CD4-positive, alpha-beta T cell treated with Interleukin-15 for 4 hours (primary cell): ENCODE measurements around the gene TIAM1.
A peak's percentile ranks its signal among the peaks of the same experiment; 100 is the strongest.

ENCODE experiments used
- DNase-seq: peaks from one replicate; pipeline ENCODE4 v3.0.0-alpha.2; 2020; ENCODE audit warnings: low spot score

TIAM1 gene

GRCh38 chr21:31203431-31204054 is 140.5 kb downstream of the TIAM1 start:
- no peak for DNase-seq

DNA sequence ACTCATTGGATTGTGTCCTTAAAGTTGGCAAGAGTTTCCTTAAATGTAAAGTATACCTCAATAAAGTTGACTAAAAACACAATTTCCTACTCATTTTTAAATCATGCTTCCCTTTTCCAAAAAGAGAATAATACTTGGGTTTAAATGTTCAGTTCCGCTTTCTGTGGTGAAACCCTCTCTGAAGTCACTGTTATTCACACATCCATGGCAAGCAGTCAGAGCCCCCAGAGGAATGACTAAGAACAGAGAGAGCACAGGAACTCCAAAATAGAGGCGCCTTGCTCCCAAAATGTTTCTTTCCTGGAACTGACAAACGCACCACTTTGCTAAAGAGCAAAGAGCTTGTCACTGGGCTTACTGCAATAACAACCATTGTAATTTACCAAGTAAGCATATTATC is 142.5 kb downstream of the TIAM1 start:
- no peak for DNase-seq

DNA sequence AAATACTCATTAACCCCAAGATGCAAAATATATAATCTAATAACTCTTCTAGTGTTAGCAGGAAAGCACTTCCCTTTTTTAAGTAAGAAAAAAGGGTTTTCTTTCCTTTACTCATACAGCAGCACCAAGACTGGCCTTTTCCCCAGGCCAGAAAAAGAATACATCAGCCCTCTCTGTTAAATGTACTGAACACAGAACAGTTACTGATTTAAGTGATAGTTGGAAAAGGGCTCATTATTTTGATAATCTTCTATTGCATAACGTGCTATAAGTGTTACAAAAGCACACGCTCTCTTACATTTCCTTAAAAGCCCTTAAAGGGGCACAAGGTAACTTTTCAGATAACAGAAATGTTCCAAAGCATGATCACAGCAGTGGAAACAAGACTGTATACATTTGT is 142.9 kb downstream of the TIAM1 start:
- DNase-seq: no peak

DNA sequence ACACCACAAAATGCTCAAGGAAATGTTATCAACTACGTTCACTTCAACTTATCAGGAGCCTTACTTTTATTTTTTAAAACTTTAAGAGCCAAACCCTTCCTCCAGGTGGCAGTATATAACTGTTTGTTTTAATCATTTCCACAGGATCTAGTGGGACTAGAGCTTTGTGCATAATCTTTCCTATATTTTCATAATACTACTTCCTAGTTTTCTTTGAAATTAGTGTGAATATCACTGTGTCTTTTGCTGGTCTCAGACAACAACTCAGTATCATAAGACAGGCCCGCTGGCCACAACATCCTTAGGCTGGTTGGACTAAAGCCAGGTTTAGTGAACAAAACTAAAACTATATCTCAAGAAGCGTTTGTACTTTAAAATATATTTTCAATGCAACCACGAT is 145.5 kb downstream of the TIAM1 start:
- peak; percentile 58 for DNase-seq

DNA sequence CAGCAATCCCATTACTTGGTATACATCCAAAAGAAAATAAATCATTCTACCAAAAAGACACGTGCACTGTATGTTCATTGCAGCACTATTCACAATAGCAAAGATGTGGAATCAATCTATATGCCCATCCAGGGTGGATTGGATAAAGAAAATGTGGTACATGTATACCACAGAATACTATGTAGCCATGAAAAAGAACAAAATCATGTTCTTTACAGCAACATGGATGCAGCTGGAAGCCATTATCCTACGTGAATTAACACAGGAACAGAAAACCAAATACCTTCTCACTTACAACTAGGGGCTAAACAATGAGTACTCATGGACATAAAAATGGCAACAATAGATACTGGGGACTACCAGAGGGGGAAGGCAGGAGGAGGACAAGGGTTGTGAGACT is 147.3 kb downstream of the TIAM1 start:
- DNase-seq: no peak

DNA sequence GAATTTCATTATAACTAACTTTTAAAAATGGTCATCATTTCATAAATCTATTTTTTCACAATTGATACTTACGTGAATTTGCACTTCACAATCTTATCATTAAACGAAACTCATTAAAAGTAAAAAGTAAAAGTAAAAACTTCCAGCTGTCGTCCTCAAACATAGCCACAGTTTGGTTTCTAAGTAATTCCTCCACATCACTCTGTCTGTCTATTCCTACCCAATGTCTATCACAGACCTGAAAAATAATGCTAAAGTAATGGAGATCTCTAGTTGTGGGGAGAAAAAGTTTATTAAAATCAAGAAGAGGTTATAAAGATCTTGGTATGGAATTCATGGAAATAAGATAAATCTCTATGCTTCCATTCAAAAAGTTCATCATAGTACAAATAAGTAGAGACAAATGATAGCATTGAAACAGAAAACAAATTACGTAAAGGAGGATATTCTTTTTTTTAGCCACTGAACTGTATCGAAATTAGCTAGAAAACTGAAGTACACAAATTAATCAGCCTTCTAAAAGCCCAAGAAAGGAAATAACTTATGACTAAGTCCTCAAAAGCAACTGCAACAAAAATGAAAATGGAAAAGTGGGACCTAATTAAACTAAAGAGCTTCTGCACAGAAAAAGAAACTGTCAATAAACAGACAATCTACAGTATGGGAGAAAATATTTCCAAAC is 148.6 kb downstream of the TIAM1 start:
- no peak for DNase-seq

- no peak for DNase-seq
Measured at GRCh38 chr21:31194510-31195293, 149.4 kb downstream of the TIAM1 start.

- DNase-seq: no peak
Measured at GRCh38 chr21:31193761-31194160, 150.3 kb downstream of the TIAM1 start.

- no peak for DNase-seq
Measured at GRCh38 chr21:31191553-31191952, 152.5 kb downstream of the TIAM1 start.

GRCh38 chr21:31190516-31190915 is 153.5 kb downstream of the TIAM1 start:
- no peak for DNase-seq

DNA sequence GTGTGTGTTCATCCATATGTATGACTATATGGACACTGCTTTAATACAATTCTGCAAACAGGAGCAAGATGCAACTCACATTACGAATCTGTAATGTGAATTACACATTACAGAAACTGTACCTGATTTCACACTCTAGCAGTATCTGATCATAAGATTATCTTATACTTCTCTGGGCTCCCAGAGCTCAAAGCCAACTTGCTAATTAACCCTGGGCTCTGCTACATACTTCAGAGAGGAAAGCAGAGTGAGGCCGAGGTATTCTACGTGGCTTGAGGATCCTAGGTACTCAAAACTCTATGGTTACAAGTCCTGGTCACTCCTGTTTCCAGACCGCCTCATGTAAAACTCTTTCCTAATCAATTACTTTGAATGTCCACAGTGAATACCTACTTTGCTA is 156.6 kb downstream of the TIAM1 start:
- DNase-seq: no peak

DNA sequence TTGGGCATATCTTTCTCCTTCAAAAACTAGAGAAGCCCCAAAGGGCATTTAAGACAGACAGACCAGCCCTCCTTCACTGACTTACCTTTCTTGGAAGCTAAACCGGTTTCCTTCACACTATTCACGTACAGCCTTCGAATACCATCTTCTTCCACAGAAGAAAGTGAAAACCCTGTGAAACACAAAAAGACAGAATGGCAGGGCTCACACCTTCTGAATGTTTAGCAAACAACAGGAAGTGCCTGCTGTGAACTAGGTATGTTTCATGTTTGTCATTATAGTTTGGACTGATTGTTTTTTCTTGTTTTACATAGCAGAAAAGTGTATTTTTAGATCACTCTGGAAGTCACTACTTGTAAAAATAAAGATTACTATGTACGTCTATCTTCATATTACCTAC is 157.1 kb downstream of the TIAM1 start:
- peak; percentile 54 for DNase-seq

DNA sequence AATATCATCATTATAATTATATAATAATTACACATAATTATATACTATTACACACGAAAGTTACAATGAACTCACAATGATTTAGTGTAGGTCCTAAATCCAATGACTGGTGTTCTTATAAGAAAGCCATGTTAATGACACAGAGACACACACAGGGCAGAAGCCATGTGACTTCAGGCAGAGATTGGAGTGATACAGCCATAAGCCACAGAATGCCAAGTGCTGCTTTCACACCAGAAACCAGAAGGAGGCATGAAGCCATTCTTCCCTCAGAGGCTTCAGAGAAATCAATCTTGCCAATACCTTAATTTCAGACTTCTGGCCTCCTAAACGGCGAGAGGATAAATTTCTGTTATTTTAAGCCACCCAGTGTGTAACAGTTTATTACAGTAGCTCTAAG is 158.4 kb downstream of the TIAM1 start:
- no peak for DNase-seq

- no peak for DNase-seq
Measured at GRCh38 chr21:31184876-31185275, 159.2 kb downstream of the TIAM1 start.

GRCh38 chr21:31184459-31184858 is 159.6 kb downstream of the TIAM1 start:
- peak; percentile 51 for DNase-seq

GRCh38 chr21:31182231-31183140 is 161.6 kb downstream of the TIAM1 start:
- DNase-seq: peak; percentile 70

DNA sequence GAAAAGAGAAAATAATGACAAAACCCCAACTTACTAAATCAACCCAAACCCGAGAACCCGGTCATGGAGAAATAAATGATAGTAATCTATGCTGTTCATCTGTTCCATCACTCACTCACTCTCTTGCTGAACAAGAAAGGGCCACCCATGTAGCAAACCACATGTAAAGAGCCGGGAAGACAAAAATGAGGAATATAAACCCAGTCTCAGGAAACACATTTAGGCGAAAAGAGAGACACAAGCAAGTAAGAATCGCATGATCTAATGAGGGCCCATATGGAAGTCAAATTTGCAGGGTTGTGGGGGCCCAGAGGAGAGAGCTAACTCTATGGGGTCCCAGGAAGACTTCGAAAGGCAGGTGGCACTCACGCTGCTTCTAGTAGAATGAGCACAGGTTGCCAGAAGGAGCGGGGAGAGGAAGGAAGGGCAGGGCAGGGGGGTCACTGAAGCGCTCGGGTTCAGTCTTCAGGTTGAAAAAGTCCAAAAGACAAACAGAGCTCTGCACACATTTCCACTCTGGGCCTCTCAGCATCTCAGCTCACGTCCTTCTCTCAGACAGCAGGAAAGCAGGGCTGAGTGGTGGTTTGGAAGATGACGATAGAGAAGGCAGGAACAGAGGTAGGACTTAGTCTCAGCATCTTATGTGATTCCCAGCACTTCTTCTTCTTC is 162.8 kb downstream of the TIAM1 start:
- no peak for DNase-seq

GRCh38 chr21:31180256-31181081 is 163.6 kb downstream of the TIAM1 start:
- DNase-seq: peak; percentile 62

GRCh38 chr21:31176725-31177124 is 167.3 kb downstream of the TIAM1 start:
- no peak for DNase-seq

DNA sequence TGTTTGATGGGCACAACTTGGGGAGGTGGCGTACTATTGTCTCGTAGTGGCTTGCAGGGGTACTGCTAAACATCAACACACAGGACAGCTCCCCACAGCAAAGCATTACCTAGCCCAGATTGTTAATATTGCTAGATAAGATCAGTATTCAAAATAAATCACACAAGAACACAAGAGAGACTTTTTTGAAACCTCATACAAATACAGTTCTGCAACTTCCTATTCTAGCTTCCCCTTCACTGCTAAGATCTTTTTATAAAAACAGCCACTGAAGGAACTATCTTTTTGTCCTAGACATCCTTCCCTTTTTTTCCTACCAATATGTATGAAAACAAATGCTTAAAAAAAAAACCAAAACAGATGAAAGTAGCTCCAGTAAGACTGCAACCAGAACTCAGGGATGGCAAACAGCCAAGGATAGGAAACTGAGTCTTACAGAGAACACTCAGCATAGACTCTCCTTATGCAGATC is 167.9 kb downstream of the TIAM1 start:
- no peak for DNase-seq
